Retinal pigment epithelial cell (primary cell): Measurements from ENCODE around the gene CCNI2.

Source experiments
- DNase-seq: peaks from one replicate; pipeline ENCODE4 v3.0.0-alpha.2; 2010; ENCODE audit warnings: low read depth
- H3K4me3 ChIP-seq: 2 replicates; pipeline ENCODE4 v1.5.1; 2011; ENCODE audit warnings: mild to moderate bottlenecking, low read length, control low read depth, moderate library complexity
- TF ChIP-seq, protein P1 (sequence below): conservative IDR thresholded peaks from 2 replicates; pipeline ENCODE4 v1.5.1; 2011; ENCODE audit warnings: low read depth, low read length, control low read depth, inconsistent platforms

CCNI2 gene

DNA sequence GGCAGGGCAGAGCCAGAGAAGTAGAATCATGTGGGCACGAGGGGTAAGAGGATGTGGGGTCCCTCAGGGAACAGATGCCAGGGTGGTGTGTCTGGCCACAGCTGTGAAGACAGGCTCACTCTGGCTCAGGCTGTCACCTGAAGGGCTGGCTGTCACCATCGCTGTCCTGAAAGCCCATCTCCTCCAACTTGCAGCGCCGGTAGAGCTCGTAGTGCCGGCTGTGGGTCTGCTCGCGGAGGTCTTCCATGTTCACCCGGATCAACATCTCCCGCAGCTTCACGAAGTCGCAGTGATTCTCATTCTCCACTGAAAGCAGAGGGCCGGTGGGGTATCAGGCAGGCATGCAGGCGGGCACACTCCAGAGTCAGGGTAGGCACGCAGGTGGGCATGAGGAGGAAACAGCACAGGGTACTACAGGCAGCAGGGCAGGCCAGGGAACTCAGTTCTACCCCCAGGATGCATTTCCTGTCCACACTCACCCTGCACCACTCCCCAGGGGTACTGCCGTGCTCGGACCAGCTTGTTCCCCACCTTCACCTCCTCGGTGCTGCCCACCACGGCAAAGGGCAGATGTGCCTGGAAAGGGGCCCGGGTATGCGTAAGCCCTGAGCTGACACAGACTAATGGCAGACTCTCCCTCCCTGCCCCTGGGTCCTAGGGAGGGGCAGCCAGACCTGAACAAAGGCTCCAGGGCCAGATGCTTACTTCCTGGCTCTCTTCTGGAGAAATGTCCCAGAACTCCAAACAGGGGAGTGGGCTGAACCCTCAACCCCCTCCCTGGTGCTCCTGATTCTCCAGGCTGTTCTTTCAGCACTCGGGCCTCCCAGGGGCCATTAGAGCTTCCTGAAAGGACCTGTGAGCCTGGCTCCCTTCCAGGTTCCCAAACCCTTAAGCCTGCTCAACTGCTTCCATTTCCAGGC is 14.4 kb downstream of the CCNI2 start:
- TF ChIP-seq, protein P1, sequence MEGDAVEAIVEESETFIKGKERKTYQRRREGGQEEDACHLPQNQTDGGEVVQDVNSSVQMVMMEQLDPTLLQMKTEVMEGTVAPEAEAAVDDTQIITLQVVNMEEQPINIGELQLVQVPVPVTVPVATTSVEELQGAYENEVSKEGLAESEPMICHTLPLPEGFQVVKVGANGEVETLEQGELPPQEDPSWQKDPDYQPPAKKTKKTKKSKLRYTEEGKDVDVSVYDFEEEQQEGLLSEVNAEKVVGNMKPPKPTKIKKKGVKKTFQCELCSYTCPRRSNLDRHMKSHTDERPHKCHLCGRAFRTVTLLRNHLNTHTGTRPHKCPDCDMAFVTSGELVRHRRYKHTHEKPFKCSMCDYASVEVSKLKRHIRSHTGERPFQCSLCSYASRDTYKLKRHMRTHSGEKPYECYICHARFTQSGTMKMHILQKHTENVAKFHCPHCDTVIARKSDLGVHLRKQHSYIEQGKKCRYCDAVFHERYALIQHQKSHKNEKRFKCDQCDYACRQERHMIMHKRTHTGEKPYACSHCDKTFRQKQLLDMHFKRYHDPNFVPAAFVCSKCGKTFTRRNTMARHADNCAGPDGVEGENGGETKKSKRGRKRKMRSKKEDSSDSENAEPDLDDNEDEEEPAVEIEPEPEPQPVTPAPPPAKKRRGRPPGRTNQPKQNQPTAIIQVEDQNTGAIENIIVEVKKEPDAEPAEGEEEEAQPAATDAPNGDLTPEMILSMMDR, result no peak
- H3K4me3 ChIP-seq, result no peak overlapping the region
- DNase-seq, result no peak

- no peak overlapping the region for H3K4me3 ChIP-seq
- no peak for DNase-seq
- TF ChIP-seq, protein P1, result no peak
These were observed 15.2 kb downstream of the CCNI2 start for GRCh38 chr5:132762246-132763000.

- DNase-seq, result no peak
- TF ChIP-seq, protein P1, result no peak
- H3K4me3 ChIP-seq, result no peak overlapping the region
These were observed 16.2 kb downstream of the CCNI2 start for GRCh38 chr5:132763181-132764036.

DNA sequence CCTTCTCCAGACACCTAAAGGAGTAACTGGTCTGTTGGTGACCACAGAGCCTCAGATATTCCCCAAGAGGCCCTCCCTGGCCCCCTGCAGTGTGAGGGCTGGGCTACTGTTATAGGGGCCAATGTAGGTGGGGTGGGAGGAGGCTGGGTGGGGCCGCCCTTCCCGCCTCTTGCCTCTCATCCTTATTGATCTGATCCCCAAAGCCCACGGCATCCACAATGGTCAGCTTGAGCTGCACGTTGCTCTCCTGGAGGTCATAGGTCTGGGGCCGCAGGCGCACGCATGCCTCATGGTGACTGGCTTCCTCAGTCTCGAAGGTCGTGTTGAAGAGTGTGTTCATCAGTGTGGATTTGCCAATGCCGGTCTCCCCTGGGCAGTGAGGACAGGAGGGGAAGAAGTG is 16.8 kb downstream of the CCNI2 start:
- DNase-seq, result no peak
- TF ChIP-seq, protein P1, result no peak

GRCh38 chr5:132764671-132765238 is 17.5 kb downstream of the CCNI2 start:
- DNase-seq, result no peak
- TF ChIP-seq, protein P1, result no peak
- H3K4me3 ChIP-seq, result no peak overlapping the region

More for the DNA sequence above, 16.8 kb downstream of the CCNI2 start:
- H3K4me3 ChIP-seq, result no peak overlapping the region

- no peak for DNase-seq
- TF ChIP-seq, protein P1, result no peak
- no peak overlapping the region for H3K4me3 ChIP-seq
These were observed 18.2 kb downstream of the CCNI2 start for GRCh38 chr5:132765311-132766019.
